ENCODE measurements around the gene LRRC23. TPM values are rescaled to one million over a fixed set of nuclear protein-coding genes. Genes with fewer than 3 reads are reported as not detected.

The LRRC23 gene
- total RNA-seq, 4 donors from 2014 or later = 2.3 to 5.9 (median 4.8) TPM

GRCh38 chr12:6944381-6945186 lies 40.0 kb downstream of the LRRC23 start:
- H3K27me3 ChIP-seq = no peaks in the 10 kb centered on the region
- WGBS, 2 donors = 3 to 5% methylated on average over 14 to 21 of the region's 48 CpGs
- peaks cover 6 to 39% (median 11%) of the 10 kb centered on the region in 3 donors for H3K36me3 ChIP-seq
- H3K4me1 ChIP-seq = peaks cover 20 to 78% (median 35%) of the 10 kb centered on the region in 3 donors
- peak overlapping the region; percentile 91 to 98 (median 97) for H3K27ac ChIP-seq
- peak overlapping the region; percentile 40 to 77 (median 70) for H3K4me3 ChIP-seq
- TF ChIP-seq CTCF (IDR thresholded peaks at IDR 0.05) (peak; percentile 77 to 98 (median 94)), POLR2A (IDR thresholded peaks at IDR 0.05) (peak in 2 of 4 donors; percentile 3 to 22)
- intact Hi-C loops (cut with DNase I) = loop anchor here (2.0 kb wide), 1 partner anchor 18 kb away; no protein-coding TSS in a partner anchor
- peak; percentile 59 for DNase-seq
- H3K9me3 ChIP-seq = no peaks in the 10 kb centered on the region

- 54 to 60% methylated on average over 1 to 3 of the region's 11 CpGs for WGBS, 2 donors
- no peak for TF ChIP-seq CTCF (IDR thresholded peaks at IDR 0.05)
- no peak for TF ChIP-seq POLR2A (IDR thresholded peaks at IDR 0.05)
- Histone ChIP-seq H3K36me3 (peaks cover 6 to 29% (median 11%) of the 10 kb centered on the region in 3 donors), H3K4me1 (peaks cover 24 to 87% (median 36%) of the 10 kb centered on the region in 3 donors), H3K9me3 (no peaks in the 10 kb centered on the region), H3K4me3 (peak overlapping the region; percentile 16 to 67 (median 53)), H3K27me3 (no peaks in the 10 kb centered on the region), H3K27ac (peak overlapping the region; percentile 91 to 98 (median 97))
- intact Hi-C loops (cut with DNase I) = loop anchor here (2.0 kb wide), 1 partner anchor 17 kb away; no protein-coding TSS in a partner anchor
- no peak for DNase-seq
Observed at GRCh38 chr12:6945613-6946012, 41.0 kb downstream of the LRRC23 start.

GRCh38 chr12:6946033-6946919 lies 41.7 kb downstream of the LRRC23 start:
- DNase-seq = no peak
- Histone ChIP-seq H3K27ac (peak overlapping the region; percentile 91 to 98 (median 97)), H3K27me3 (no peaks in the 10 kb centered on the region), H3K4me3 (peak overlapping the region; percentile 35 to 67 (median 53)), H3K36me3 (peaks cover 5 to 22% (median 5%) of the 10 kb centered on the region in 3 donors), H3K4me1 (peaks cover 25 to 86% (median 39%) of the 10 kb centered on the region in 3 donors), H3K9me3 (no peaks in the 10 kb centered on the region)
- WGBS, 2 donors = 15 to 46% methylated on average over 15 to 20 of the region's 32 CpGs
- intact Hi-C loops (cut with DNase I) = no loop called here
- TF ChIP-seq CTCF (IDR thresholded peaks at IDR 0.05) (peak in 4 of 6 experiments; percentile 20 to 51 (median 36)), POLR2A (IDR thresholded peaks at IDR 0.05) (peak in 3 of 4 donors; percentile 64 to 75 (median 74))

- TF ChIP-seq POLR2A (IDR thresholded peaks at IDR 0.05) (no peak), CTCF (IDR thresholded peaks at IDR 0.05) (no peak)
- intact Hi-C loops (cut with DNase I) = no loop called here
- Histone ChIP-seq H3K27ac (peak overlapping the region; percentile 91 to 98 (median 97)), H3K9me3 (no peaks in the 10 kb centered on the region), H3K36me3 (peaks cover 0 to 15% (median 0%) of the 10 kb centered on the region in 3 donors), H3K27me3 (no peaks in the 10 kb centered on the region), H3K4me3 (peak overlapping the region; percentile 35 to 67 (median 53)), H3K4me1 (peaks cover 25 to 80% (median 39%) of the 10 kb centered on the region in 3 donors)
- WGBS, 2 donors = 39 to 47% methylated on average over 8 of the region's 8 CpGs
- no peak for DNase-seq
Observed at GRCh38 chr12:6946920-6947374, 42.3 kb downstream of the LRRC23 start.
